NT2/D1 (cell line): ENCODE measurements around the gene LRP5.
"Not testable (repeated sequence)": the region's sequence is repeated elsewhere in the genome, so short reads cannot be mapped to it uniquely, and the experiment has no call there.

Experiments
- DNase-seq: peaks from one replicate; pipeline ENCODE4 v3.0.0-alpha.2; 2011; ENCODE audit warnings: low read depth, low spot score
- H3K27me3 ChIP-seq: 2 replicates; pipeline ENCODE4 v1.6.0; 2011; ENCODE audit warnings: mild to moderate bottlenecking; ENCODE audit not compliant: insufficient read length, insufficient read depth
- H3K36me3 ChIP-seq: 2 replicates; pipeline ENCODE4 v1.6.1; 2011; ENCODE audit warnings: mild to moderate bottlenecking, low read length, mixed read lengths; ENCODE audit not compliant: insufficient read depth, insufficient read length
- H3K4me1 ChIP-seq: 2 replicates; pipeline ENCODE4 v1.5.1; 2011; ENCODE audit not compliant: insufficient read depth, insufficient read length
- H3K4me3 ChIP-seq: 2 replicates; pipeline ENCODE4 v1.5.1; 2011; ENCODE audit warnings: low read depth; ENCODE audit not compliant: insufficient read length
- H3K9ac ChIP-seq: 2 replicates; pipeline ENCODE4 v1.6.0; 2011; ENCODE audit warnings: low read depth; ENCODE audit not compliant: insufficient read length
- H3K9me3 ChIP-seq: 2 replicates; pipeline ENCODE4 v1.5.1; 2011; ENCODE audit warnings: mild to moderate bottlenecking, low read length; ENCODE audit not compliant: insufficient read depth
- SUZ12 ChIP-seq: IDR thresholded peaks from 2 replicates; pipeline ENCODE4 v1.6.1; 2011; ENCODE audit not compliant: insufficient read length, insufficient read depth; ENCODE audit errors: extremely low read depth
- YY1 ChIP-seq: IDR thresholded peaks from 2 replicates; pipeline ENCODE4 v1.6.1; 2011; ENCODE audit not compliant: insufficient read length, insufficient read depth
- ZNF274 ChIP-seq: IDR thresholded peaks from 2 replicates; pipeline ENCODE4 v1.6.1; 2011; ENCODE audit warnings: mild to moderate bottlenecking, low read depth, low read length

The LRP5 gene

DNA sequence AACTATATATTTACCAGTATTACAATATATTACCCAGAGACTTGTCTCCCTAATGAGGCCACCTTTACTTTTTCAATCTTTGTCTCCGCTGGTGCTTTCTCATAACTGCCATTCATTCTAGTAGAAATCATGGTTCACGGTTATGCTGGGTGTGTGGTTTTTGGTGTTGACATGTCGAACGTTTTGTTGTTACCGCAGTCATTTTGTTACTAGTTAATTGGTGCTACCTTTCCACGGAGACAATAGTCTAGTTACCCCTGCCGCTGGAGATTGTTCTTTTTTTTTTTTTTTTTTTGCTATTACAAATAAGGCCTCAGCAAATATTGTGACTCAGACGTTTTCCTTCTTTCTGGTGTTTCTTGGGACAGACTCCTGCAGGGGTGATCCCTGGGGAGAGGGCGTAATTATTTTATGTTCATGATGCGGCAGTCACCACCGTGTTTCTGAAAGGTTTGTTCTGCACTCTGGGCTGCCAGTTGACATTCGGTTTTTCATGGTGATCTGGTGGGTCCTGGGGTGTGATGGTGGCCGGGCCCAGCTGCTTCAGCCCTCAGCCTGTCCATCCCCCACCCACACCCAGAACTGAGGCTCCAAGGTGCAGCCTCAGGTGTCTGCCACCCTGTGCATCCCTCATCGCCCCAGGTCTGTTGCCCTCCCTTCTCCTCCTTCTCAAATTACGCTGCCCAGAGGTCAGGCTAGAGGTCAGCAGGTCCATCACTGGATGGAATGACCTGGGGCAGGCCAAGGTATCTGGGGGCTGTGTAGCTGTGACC, 28.6 kb downstream of the LRP5 start:
- DNase-seq = no peak
- Histone ChIP-seq H3K4me1 (peaks cover 19% of the 10 kb centered on the region), H3K36me3 (no peaks in the 10 kb centered on the region), H3K27me3 (no peaks in the 10 kb centered on the region), H3K4me3 (no peak overlapping the region), H3K9me3 (peaks cover 9% of the 10 kb centered on the region), H3K9ac (no peak overlapping the region)
- TF ChIP-seq YY1 (no peak), SUZ12 (no peak), ZNF274 (no peak)

DNA sequence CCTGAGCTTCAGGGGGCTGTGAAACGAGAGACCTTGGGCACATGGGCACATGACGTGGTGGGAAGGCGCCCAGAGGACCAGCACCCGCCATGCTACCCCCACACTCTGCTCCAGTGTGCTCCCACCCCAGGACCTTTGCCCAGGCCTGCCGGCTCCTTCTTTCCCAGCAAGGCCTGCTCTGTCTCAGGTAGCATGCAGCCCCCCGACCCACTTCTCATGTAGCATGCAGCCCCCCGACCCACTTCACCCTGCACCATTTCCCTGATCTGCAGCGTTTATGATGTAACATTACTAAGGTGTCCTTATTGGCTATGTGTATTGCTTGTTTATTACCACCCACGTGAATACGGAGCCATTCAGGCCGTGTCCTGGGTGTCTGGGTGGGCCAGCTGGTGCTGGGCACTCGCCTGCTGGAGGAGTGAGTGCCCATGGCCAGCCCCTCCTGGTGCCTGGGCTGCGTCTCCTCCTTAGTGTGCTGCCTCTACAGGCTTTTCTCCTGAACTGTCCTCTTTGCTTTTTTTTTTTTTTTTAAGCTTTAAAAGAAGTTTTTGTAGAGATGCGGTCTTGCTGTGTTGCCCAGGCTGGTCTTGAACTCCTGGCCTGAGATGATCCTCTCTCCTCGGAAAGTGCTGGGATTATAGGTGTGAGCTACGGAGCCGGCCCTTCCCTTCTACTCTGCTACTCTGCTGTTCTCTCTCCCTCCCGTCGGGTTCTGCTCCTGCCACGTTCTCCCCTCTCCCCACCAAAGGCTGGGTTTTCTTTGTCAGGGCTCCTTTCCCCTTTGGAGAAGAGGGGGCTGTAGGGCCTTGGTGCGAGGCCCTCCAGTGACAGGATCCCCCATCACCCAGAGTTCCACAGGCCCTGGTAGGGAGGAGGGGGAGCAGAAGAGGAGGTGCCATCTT, 29.4 kb downstream of the LRP5 start:
- Histone ChIP-seq H3K9me3 (peaks cover 9% of the 10 kb centered on the region), H3K4me3 (no peak overlapping the region), H3K9ac (peak overlapping the region; percentile 18), H3K4me1 (peaks cover 22% of the 10 kb centered on the region), H3K36me3 (no peaks in the 10 kb centered on the region), H3K27me3 (no peaks in the 10 kb centered on the region)
- DNase-seq = no peak
- TF ChIP-seq ZNF274 (no peak), YY1 (no peak), SUZ12 (no peak)

- Histone ChIP-seq H3K9ac (peak overlapping the region; percentile 18), H3K4me1 (peaks cover 27% of the 10 kb centered on the region), H3K9me3 (peaks cover 9% of the 10 kb centered on the region), H3K36me3 (no peaks in the 10 kb centered on the region), H3K4me3 (no peak overlapping the region), H3K27me3 (no peaks in the 10 kb centered on the region)
- no peak for TF ChIP-seq SUZ12
- TF ChIP-seq YY1 = no peak
- TF ChIP-seq ZNF274 = no peak
- DNase-seq = no peak
Measured at GRCh38 chr11:68342459-68343158, 30.2 kb downstream of the LRP5 start.

DNA sequence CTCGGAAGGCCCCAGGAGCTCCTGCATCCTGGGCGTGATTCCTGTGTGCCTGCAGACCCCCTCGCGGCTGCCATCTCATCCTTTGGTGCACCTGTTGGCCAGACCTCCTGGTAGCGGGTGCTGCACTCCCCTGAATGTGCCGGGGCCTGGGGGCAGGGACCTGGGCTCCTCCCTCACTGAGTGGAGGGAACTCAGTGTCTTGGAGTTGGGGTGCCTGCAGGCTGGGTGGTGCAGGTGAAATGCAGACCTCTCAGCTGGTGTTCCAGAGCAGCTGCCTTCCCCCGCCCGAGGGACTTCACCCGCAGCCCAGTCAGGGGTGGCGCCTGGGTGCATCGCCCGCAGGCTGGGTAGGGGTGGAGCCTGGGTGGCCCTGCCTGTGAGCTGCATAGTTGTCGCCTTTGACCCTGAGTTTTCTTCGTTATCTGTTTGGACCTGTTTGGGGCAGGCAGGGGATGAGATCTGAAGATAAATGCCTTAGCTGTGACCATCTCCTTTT, 31.4 kb downstream of the LRP5 start:
- peaks cover 3% of the 10 kb centered on the region for H3K36me3 ChIP-seq
- peaks cover 27% of the 10 kb centered on the region for H3K4me1 ChIP-seq
- no peaks in the 10 kb centered on the region for H3K27me3 ChIP-seq
- no peak for TF ChIP-seq SUZ12
- TF ChIP-seq ZNF274 = no peak
- TF ChIP-seq YY1 = no peak
- no peak overlapping the region for H3K9ac ChIP-seq
- H3K9me3 ChIP-seq = peaks cover 9% of the 10 kb centered on the region
- DNase-seq = no peak
- H3K4me3 ChIP-seq = no peak overlapping the region

DNA sequence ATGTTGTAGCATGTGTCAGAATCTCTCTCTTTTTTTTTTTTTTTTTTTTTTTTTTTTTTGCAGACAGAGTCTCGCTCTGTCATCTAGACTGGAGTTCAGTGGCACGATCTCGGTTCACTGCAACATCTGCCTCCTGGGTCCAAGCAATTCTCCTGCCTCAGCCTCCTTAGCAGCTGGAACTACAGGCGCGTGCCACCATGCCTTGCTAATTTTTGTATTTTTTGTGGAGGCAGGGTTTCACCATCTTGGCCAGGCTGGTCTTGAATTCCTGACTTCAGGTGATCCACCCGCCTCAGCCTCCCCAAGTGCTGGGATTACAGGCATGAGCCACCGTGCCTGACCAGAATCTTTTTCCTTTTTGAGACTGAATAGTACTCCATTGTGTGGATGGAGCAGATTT, 32.4 kb downstream of the LRP5 start:
- not testable (repeated sequence) for DNase-seq, H3K4me3 ChIP-seq, H3K9me3 ChIP-seq, H3K9ac ChIP-seq, H3K27me3 ChIP-seq
- Histone ChIP-seq H3K4me1 (peaks cover 27% of the 10 kb centered on the region), H3K36me3 (peaks cover 11% of the 10 kb centered on the region)

- peaks cover 33% of the 10 kb centered on the region for H3K4me1 ChIP-seq
- H3K9ac ChIP-seq = no peak overlapping the region
- DNase-seq = no peak
- H3K36me3 ChIP-seq = peaks cover 18% of the 10 kb centered on the region
- H3K9me3 ChIP-seq = peaks cover 9% of the 10 kb centered on the region
- no peak for TF ChIP-seq ZNF274
- TF ChIP-seq SUZ12 = no peak
- no peak for TF ChIP-seq YY1
- H3K27me3 ChIP-seq = no peaks in the 10 kb centered on the region
- H3K4me3 ChIP-seq = no peak overlapping the region
Measured at GRCh38 chr11:68345776-68346461, 33.5 kb downstream of the LRP5 start.

DNA sequence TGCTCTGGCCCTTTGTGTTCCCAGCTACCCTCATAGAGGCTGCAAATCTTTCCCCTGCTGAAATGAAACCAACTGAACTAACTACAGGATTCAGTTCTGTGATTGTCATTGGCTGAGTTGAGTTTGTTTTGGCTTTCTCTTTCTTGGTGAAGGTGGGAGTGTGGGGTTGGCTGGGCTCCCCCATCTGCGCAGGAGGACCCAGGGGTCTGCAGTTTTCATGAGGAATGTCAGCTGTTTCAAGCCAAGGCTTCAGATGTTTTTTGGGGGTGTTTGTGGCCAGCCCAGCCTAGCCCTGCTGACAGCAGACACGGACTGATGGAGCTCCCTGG, 34.0 kb downstream of the LRP5 start:
- no peak for TF ChIP-seq ZNF274
- no peaks in the 10 kb centered on the region for H3K27me3 ChIP-seq
- H3K9ac ChIP-seq = no peak overlapping the region
- H3K4me3 ChIP-seq = no peak overlapping the region
- DNase-seq = no peak
- peaks cover 11% of the 10 kb centered on the region for H3K9me3 ChIP-seq
- peaks cover 21% of the 10 kb centered on the region for H3K36me3 ChIP-seq
- peaks cover 29% of the 10 kb centered on the region for H3K4me1 ChIP-seq
